Central memory CD4-positive, alpha-beta T cell (primary cell): Measurements from ENCODE around the gene ATIC.
"Not testable (repeated sequence)": the region's sequence is repeated elsewhere in the genome, so short reads cannot be mapped to it uniquely, and the experiment has no call there.

Experiments
- DNase-seq: peaks from one replicate; pipeline ENCODE4 v3.0.0; 2022

The ATIC gene

GRCh38 chr2:215316336-215316735 is 4.5 kb downstream of the ATIC start:
- no peak for DNase-seq

- DNase-seq = no peak
These were observed 7.6 kb downstream of the ATIC start for GRCh38 chr2:215319500-215319899.

GRCh38 chr2:215320102-215320501 is 8.2 kb downstream of the ATIC start:
- no peak for DNase-seq

- DNase-seq = no peak
These were observed 8.8 kb downstream of the ATIC start for GRCh38 chr2:215320679-215321078.

- DNase-seq = no peak
These were observed 13.0 kb downstream of the ATIC start for GRCh38 chr2:215324811-215325210.

GRCh38 chr2:215328066-215328465 is 16.2 kb downstream of the ATIC start:
- no peak for DNase-seq

GRCh38 chr2:215332872-215333595 is 21.2 kb downstream of the ATIC start:
- DNase-seq = no peak

GRCh38 chr2:215338883-215339679 is 27.2 kb downstream of the ATIC start:
- DNase-seq = no peak

- DNase-seq = no peak
These were observed 36.0 kb downstream of the ATIC start for GRCh38 chr2:215347878-215348277.

- DNase-seq = no peak
These were observed 40.7 kb downstream of the ATIC start for GRCh38 chr2:215352602-215353001.

GRCh38 chr2:215354771-215355695 is 43.2 kb downstream of the ATIC start:
- no peak for DNase-seq

- DNase-seq = no peak
These were observed 43.9 kb downstream of the ATIC start for GRCh38 chr2:215355801-215356200.

- DNase-seq = no peak
These were observed 44.6 kb downstream of the ATIC start for GRCh38 chr2:215356334-215356947.

GRCh38 chr2:215356948-215357461 is 45.1 kb downstream of the ATIC start:
- DNase-seq = no peak

GRCh38 chr2:215357660-215358059 is 45.8 kb downstream of the ATIC start:
- DNase-seq = no peak

GRCh38 chr2:215358312-215358845 is 46.5 kb downstream of the ATIC start:
- no peak for DNase-seq

- DNase-seq = no peak
These were observed 47.2 kb downstream of the ATIC start for GRCh38 chr2:215358891-215359575.

- DNase-seq = no peak
These were observed 47.7 kb downstream of the ATIC start for GRCh38 chr2:215359576-215359922.

GRCh38 chr2:215360059-215360458 is 48.2 kb downstream of the ATIC start:
- not testable (repeated sequence) for DNase-seq

GRCh38 chr2:215360596-215360995 is 48.7 kb downstream of the ATIC start:
- no peak for DNase-seq

- no peak for DNase-seq
These were observed 49.5 kb downstream of the ATIC start for GRCh38 chr2:215361211-215361875.
